Inferior parietal cortex (tissue), 1 donor: Measurements from ENCODE around the gene REPIN1.

Source experiments
- DNase-seq: peaks from one replicate; pipeline ENCODE4 v3.0.0-alpha.2; 2016; ENCODE audit errors: extremely low spot score

Gene REPIN1

GRCh38 chr7:150360363-150361058 lies 8.1 kb upstream of the REPIN1 start:
- no peak for DNase-seq

GRCh38 chr7:150361402-150361801 lies 7.2 kb upstream of the REPIN1 start:
- no peak for DNase-seq

- no peak for DNase-seq
These were observed 6.6 kb upstream of the REPIN1 start for GRCh38 chr7:150361807-150362621.

DNA sequence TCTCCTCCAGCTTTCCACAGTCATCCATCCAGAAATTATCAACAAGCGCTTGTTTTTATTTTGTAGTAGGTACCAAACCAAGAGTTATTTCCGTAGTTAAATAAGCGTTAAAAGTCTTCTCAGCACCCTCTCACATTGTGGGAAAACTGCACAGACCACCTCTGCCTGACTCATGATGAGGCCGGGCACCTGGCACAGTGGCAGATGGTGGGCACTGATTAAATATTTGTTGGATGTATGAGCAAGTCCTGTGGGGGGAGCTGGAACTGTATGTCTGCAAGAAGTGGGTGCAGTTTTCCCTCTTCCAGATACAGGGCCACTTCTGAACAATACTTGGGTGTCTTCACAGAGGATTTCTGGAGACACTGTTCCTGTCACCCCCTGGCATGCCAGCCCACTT lies 5.3 kb upstream of the REPIN1 start:
- no peak for DNase-seq

- no peak for DNase-seq
These were observed 4.8 kb upstream of the REPIN1 start for GRCh38 chr7:150363872-150364271.

DNA sequence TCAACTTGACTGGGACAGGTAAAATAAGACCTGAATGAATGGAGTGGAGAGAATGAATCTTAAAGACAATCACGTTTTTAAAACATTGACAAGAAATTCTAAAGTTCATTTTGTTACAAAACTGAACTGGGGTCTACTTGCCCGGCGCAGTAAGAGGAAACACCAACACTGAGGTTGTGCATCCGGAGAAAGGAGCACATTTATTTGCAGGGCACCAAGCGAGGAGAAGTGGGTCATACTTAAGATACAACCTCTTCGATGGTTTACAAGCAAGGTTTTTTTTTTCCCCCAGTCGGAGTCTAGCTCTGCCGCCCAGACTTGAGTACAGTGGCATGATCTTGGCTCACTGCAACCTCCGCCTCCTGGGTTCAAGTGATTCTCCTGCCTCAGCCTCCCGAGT lies 3.4 kb upstream of the REPIN1 start:
- no peak for DNase-seq

- no peak for DNase-seq
These were observed 2.8 kb upstream of the REPIN1 start for GRCh38 chr7:150365673-150366398.

GRCh38 chr7:150367677-150368095 lies 936 bp upstream of the REPIN1 start:
- DNase-seq, result no peak

GRCh38 chr7:150368884-150369747 lies 494 bp downstream of the REPIN1 start:
- DNase-seq, result no peak

DNA sequence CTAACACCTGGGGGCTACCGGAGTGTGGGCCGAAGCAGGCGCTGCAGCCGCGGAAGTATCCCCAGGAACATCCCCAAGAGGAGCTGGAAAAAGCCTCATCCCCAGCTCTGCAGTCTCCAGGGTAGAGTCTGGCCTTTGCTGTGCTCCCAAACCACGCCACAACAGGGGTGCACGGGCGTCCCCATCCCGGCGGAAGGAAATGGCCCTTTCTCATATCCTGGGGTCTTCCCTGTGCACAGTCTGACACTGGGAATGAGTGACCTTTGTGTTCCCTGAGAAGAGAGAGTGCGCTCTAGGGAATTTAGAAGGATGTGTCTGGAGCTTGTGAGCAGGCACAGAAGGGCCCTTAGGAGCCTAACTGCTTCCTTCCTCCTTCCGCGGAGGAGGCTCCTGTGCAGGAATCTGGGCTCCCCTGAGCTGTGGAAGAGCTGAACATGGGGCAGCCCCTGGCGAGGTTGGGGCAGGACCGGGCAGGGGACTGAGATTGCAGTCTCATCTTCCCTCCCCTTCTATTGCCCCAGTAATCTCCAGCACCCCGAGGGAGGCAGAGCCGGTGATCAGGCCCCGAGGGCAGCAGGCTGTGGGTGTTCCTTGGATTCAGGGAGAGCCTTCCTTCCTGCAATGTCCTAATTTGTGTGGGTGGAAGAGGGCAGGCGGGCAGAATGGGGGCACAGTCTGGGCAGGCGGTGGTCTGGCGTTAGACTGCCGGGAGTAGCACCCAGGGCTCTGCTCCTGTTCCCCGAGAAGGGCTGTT lies 1.3 kb downstream of the REPIN1 start:
- DNase-seq, result no peak

- no peak for DNase-seq
These were observed 2.0 kb downstream of the REPIN1 start for GRCh38 chr7:150370612-150371071.

DNA sequence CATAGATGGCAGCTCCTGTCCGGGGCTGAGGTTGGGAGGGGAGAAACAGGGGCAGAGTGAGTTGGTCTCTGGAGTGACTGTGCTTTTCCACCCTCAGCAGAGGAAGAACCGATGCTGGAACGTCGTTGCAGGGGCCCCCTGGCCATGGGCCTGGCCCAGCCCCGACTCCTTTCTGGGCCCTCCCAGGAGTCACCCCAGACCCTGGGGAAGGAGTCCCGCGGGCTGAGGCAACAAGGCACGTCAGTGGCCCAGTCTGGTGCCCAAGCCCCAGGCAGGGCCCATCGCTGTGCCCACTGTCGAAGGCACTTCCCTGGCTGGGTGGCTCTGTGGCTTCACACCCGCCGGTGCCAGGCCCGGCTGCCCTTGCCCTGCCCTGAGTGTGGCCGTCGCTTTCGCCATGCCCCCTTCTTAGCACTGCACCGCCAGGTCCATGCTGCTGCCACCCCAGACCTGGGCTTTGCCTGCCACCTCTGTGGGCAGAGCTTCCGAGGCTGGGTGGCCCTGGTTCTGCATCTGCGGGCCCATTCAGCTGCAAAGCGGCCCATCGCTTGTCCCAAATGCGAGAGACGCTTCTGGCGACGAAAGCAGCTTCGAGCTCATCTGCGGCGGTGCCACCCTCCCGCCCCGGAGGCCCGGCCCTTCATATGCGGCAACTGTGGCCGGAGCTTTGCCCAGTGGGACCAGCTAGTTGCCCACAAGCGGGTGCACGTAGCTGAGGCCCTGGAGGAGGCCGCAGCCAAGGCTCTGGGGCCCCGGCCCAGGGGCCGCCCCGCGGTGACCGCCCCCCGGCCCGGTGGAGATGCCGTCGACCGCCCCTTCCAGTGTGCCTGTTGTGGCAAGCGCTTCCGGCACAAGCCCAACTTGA lies 2.7 kb downstream of the REPIN1 start:
- no peak for DNase-seq

DNA sequence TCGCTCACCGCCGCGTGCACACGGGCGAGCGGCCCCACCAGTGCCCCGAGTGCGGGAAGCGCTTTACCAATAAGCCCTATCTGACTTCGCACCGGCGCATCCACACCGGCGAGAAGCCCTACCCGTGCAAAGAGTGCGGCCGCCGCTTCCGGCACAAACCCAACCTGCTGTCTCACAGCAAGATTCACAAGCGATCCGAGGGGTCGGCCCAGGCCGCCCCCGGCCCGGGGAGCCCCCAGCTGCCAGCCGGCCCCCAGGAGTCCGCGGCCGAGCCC lies 3.3 kb downstream of the REPIN1 start:
- DNase-seq, result no peak

- no peak for DNase-seq
These were observed 3.8 kb downstream of the REPIN1 start for GRCh38 chr7:150372271-150373048.

GRCh38 chr7:150373049-150373801 lies 4.6 kb downstream of the REPIN1 start:
- DNase-seq, result no peak

GRCh38 chr7:150374026-150374425 lies 5.4 kb downstream of the REPIN1 start:
- DNase-seq, result no peak

- DNase-seq, result no peak
These were observed 5.8 kb downstream of the REPIN1 start for GRCh38 chr7:150374472-150374871.
